LNCAP (cell line): ENCODE data around the gene PRKAB1.
A peak's percentile ranks its signal among the peaks of the same experiment; 100 is the strongest.

Experiments
- TF ChIP-seq, protein P1 (sequence below): fragments of 450-650 bp; IDR thresholded peaks from 2 replicates; pipeline ENCODE4 v1.5.1; 2017; ENCODE audit warnings: mild to moderate bottlenecking

Gene PRKAB1, protein sequence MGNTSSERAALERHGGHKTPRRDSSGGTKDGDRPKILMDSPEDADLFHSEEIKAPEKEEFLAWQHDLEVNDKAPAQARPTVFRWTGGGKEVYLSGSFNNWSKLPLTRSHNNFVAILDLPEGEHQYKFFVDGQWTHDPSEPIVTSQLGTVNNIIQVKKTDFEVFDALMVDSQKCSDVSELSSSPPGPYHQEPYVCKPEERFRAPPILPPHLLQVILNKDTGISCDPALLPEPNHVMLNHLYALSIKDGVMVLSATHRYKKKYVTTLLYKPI

DNA sequence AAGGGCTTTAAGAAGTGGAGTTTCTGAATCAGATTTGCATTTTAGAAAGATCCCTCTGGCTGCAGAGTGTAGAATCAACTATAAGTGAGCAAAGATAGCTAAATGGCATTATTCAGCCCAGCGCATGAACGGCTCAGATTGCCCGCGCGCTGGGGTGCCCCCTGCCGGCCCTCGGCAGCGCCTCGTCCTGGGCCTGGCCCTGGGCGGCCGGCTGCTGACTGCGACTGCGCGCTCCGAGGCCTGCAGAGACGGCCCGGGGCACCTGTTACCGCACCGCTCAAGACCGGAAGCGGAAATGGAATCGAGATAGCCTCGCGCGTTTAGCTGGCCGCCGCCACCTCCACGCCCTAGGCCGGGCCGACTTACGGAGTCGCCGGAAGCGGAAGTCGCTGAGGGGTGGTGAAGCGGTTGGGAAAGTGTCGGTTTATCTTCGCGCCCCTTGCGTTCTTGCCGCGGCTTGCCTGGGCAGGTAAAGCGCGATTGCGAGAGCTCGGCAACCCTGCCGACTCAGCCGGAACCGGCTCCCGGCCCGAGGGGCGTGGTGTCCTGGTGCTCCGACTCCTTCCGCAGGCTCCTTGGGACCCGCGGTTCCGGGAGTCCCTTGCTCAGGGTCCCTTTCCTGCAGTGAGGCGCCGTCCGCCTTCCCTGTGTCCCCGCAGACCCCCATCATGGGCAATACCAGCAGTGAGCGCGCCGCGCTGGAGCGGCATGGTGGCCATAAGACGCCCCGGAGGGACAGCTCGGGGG is at the start of gene PRKAB1:
TSS of gene PRKAB1 (plus strand) at position 557 of the 747 bp plus-strand sequence. CDS start at position 669, 112 bp downstream.
- TF ChIP-seq, protein P1, sequence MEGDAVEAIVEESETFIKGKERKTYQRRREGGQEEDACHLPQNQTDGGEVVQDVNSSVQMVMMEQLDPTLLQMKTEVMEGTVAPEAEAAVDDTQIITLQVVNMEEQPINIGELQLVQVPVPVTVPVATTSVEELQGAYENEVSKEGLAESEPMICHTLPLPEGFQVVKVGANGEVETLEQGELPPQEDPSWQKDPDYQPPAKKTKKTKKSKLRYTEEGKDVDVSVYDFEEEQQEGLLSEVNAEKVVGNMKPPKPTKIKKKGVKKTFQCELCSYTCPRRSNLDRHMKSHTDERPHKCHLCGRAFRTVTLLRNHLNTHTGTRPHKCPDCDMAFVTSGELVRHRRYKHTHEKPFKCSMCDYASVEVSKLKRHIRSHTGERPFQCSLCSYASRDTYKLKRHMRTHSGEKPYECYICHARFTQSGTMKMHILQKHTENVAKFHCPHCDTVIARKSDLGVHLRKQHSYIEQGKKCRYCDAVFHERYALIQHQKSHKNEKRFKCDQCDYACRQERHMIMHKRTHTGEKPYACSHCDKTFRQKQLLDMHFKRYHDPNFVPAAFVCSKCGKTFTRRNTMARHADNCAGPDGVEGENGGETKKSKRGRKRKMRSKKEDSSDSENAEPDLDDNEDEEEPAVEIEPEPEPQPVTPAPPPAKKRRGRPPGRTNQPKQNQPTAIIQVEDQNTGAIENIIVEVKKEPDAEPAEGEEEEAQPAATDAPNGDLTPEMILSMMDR = peak; percentile 99

DNA sequence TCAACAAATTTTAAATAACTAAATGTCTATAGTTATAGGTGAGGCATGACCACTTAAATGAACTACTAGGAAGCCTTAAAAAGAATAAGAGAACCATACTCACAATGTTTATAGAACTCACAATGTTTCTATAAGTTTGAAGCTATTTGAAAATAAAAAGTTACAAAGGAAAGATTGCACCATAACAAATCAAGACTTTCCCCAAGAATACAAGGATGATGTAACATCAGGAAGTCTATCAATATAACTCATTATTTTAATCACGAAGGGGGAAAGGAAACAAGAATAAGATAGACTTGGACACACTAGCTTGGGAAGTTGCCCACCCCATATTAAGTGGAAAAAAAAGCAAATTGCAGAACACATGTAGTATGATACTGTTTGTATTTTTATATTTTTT is 47.4 kb upstream of the PRKAB1 start:
- TF ChIP-seq, protein P1 = no peak

DNA sequence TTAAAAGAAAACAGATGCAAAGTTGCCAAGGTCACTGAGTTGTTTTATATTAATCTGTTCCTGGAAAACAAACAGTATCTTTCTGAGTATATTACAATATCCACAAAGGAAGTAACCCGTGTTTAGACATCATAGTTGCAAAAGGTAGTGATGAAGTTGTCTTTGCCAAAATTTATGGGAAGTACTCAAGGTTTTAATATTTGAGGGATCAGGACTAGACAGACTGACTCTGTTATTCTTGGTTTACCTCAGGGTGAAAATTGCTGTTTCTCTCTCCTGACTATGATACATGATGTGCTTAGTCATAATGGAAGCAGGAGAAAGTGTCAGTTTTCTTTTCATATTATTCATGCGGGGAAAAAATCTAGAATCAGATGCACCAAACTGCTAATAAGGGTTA is 46.1 kb upstream of the PRKAB1 start:
- TF ChIP-seq, protein P1 = no peak

DNA sequence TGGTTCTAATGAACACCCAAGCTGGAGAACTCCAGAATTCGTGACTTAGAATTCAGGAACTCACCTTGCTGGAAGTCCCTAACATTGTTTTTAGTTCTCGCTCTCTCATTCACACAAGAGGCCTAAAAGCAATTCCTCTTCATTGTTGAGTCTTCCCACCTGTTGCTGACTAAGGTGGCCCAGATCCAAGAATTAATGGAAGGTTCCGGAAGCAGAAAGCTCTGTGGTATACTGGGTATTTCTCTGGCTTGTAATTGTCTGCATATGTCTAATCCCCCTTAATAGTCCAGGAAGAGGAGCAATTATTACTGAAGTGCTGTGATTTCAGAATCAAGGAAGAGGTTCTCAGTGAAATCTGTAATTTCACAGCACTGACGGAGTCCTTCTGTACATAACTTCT is 43.0 kb upstream of the PRKAB1 start:
- TF ChIP-seq, protein P1 = no peak

DNA sequence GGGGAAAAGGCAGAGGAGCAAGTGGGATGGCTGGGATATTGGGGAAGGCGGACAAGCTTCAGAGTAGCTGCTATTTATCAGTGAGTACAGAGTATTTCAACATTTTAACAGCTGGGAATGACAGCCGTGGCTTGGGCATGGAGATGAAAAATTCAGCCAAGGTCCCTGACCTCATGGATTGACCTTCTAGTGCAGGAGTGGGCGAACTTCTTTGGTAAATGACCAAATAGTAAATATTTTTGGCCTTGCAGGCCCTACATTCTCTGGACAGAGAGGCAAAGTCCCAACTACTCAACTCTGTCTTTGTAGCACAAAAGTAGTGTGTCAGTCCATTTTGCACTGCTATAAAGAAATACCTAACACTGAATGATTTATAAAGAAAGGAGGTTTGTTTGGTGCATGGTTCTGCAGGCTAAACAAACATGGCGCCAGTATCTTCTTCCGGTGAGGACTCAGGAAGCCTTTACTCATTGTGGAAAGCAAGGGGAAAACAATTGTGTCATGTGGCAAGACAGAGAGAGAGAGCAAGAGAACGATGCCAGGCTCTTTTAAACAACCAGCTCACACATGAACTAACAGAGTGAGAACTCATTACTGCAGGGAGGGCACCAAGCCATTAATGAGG is 40.8 kb upstream of the PRKAB1 start:
- TF ChIP-seq, protein P1 = no peak

DNA sequence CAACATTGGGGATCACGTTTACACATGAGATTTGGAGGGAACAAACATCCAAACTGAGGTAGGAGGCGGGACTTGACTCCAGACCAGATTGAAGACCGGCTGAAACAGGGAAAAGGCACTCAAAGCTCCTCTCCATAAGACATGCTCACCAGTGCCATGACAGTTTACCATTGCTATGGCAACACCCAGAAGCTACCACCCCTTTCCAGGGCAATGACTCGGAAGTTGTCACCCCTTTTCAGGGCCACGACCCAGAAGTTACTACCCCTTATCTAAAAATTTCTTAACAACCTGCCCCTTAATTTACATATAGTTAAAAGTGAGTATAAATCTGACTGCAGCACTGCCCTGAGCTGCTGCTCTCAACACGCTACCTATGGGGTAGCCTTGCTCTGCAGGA is 40.2 kb upstream of the PRKAB1 start:
- TF ChIP-seq, protein P1 = no peak

DNA sequence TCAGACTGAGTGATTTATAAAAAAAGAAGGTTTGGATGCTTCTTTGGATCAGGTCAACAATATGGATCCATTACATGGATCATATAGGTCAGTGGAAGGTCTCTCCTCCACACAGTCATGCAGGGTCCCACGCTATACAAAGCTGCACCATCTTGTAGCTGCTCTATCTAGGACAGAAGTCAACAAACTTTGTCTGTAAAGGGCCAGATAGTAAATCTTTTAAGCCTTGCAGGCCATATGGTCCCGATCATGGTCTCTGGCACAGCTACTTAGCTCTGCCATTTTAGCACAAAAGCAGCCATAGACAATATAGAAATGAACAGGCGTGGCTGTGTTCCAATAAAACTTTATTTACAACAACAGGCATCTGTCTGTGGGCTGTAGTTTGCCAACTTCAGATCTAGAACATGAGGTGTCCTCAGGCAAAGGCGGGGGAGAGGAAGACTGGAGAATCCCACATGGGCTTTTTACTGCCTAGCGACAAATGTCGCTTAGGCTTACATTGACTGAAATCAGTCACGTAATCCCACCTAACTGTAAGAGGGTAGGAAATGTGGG is 37.6 kb upstream of the PRKAB1 start:
- TF ChIP-seq, protein P1 = no peak
